GM21737 (cell line): ENCODE measurements around the gene NCOA6.

Source experiments
- ATAC-seq: cut with Tn5 transposase; IDR thresholded peaks from one replicate; pipeline ENCODE4 v1.9.1; 2021; ENCODE audit warnings: mild to moderate bottlenecking, moderate library complexity; ENCODE audit not compliant: unreplicated experiment

Gene NCOA6

GRCh38 chr20:34825530-34826362 is at the start of gene NCOA6:
Gene NCOA6 (minus strand): TSS chr20:34825651. CDS start chr20:34782355, 43,296 bp downstream.
- ATAC-seq, result peak; percentile 50

GRCh38 chr20:34874094-34874654 is 48.7 kb upstream of the NCOA6 start:
- ATAC-seq, result no peak

DNA sequence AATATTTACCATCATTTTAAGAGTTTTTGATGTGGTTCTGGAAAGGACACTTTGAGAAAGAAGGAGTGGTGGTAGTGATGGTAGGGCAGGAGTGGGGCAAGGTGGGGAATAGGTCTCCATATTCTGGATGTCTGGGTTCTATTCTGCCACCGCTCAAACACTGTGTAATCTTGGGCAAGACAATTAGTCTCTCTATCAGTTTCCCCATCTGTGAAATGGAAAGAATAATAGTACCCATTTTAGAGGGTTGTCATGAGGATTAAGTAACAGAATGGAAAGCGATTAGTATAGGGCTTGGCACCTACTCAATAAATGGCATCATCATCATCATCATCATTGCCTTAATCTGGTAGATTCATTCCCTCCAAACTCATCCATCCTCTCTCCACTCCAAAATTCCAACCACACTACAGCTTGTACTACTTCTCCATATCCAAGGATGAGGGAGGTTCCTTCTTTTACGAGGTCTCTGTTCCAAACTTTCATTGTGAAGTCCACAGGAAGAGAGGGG is 48.2 kb upstream of the NCOA6 start:
- no peak for ATAC-seq

- ATAC-seq, result peak; percentile 47
These were observed 47.3 kb upstream of the NCOA6 start, which contains the start of gene GGT7 for GRCh38 chr20:34872622-34873224. Gene GGT7 (minus strand): TSS chr20:34872856. CDS start chr20:34872815, 41 bp downstream.

- ATAC-seq, result no peak
These were observed 46.6 kb upstream of the NCOA6 start for GRCh38 chr20:34871966-34872621.

DNA sequence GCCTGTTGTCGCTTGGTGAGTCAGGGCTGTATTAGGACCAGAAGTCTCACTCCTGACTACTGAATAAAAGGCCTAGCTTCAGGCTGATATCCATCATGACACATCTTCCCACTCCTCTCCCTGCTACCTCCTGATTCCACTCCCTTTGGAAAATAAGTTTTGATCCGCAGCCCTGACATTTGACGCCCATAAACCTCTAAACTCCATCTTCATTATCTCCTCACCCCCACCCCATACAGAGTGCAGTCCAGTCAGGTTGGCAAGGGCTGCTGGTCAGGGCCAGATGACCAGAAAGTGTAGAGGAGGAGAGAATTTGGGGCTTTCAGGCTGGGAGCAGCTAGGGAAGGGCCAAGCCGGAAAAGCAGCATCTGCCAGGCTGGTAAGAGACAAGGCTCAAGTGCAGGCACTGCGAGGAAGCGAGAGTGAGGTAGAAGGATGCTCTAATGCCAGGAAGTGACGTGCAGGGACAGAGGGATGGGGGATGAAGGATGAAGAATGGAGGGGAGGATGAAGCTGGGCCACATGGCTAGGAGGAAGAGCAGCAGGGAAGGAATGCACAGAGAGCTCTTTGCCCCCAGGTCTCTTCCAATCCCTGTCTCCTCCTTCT is 46.0 kb upstream of the NCOA6 start:
- ATAC-seq, result no peak

- ATAC-seq, result no peak
These were observed 38.8 kb upstream of the NCOA6 start for GRCh38 chr20:34864216-34864615.

DNA sequence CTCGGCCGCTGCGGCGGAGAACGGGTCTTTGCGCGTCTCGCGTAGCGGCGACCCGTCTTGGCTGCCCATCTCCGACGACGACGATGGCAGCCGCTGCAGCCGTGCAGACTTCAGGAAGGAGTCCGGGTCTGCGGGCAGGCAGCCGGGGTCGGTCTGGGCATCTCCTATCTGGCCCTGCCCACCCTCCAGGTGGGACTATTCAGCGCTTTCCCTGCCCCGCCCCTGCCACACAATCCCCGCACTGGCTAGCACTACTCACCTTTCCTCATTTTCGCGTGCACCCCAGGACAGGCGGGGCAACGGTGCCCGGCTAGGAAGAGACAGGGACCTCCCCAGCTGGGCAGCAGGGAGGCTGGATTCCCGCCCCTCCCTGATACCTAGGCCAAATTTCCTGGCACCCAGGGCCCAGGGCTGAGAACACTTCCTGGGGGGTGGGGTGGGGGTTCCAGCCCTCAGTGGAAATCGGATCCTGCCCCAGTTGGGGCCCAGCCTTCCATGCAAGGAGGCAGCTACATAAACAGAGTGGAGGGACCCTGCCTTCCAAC is 38.0 kb upstream of the NCOA6 start:
- no peak for ATAC-seq

- no peak for ATAC-seq
These were observed 37.3 kb upstream of the NCOA6 start for GRCh38 chr20:34862724-34863123.

GRCh38 chr20:34861386-34862084 is 36.1 kb upstream of the NCOA6 start:
- ATAC-seq, result no peak

DNA sequence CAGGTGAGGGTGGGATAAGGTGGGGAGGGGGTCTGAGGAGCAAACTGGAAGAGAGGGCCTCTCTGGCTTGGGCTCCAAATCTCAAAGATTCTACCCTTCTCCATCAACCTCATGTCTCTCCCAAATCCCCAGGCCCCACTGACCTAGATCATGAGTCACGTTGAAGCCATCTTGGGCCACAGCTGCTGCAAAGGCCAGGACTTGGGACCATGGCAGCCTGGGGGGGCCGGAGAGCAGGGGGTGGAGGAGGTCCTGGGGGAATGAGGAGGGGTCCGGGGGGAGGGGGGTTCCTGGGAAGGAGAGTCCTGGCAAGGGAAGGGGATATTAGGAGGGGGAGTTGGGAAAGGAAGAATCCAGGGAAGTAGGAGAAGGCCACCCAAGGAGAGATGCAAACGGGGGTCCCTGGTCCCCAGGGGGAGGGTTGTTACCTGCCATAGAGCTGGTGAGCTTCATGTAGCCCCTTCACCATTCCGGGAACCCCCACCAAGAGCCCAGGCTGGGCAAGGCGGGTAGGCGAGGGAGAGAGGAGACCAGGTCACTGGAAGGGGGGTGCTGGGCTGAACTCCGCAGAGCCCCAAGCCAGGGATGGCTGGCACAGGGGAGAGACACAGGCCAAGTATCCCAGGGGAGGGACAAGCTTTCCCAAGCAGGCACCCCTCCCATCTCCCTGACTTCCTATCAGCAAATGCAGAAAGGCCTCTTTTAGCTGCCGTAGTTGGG is 34.5 kb upstream of the NCOA6 start:
- ATAC-seq, result no peak

- ATAC-seq, result no peak
These were observed 33.9 kb upstream of the NCOA6 start for GRCh38 chr20:34859367-34859766.

- no peak for ATAC-seq
These were observed 26.8 kb upstream of the NCOA6 start for GRCh38 chr20:34852298-34852697.

DNA sequence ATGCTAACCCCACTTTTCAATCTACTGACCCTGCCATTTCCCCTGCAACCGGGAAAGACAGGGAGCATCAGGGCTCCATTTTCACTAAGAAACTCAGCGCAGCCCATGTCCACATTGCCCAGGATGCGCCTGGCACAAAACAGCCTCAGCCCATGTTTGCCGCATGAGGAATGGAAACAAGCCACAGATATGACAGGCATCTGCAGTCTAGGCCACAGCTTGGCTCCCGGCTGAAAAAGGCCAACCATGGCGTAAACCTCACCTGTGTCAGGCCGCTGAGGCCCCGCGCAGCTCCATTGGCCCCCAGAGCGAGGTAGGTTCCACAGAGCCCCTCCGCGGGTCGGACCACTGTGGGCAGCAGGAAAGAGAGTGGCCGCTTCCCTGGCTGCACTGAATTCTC is 25.5 kb upstream of the NCOA6 start:
- ATAC-seq, result no peak

GRCh38 chr20:34849778-34850177 is 24.3 kb upstream of the NCOA6 start:
- no peak for ATAC-seq

DNA sequence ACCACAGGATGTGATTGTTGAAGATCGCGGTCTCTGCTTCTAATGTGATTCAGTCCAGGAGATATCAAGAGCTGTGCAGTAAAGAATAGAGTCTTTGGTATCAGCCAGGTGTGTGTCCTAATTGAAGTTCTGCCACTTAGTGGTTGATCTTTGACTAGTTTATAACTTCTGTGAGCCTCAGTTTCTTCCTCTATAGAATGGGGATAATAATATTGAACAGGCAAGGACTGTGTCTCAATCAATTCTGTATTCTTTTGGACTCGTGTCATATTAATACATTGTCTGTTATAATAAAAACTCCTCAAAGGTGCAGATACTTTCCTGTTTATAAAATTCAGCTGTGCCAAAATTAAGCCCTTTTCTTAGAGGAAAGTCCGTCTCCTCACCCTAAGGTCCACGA is 23.1 kb upstream of the NCOA6 start:
- no peak for ATAC-seq

GRCh38 chr20:34843421-34843820 is 18.0 kb upstream of the NCOA6 start:
- ATAC-seq, result no peak

GRCh38 chr20:34842143-34842542 is 16.7 kb upstream of the NCOA6 start:
- ATAC-seq, result no peak

- ATAC-seq, result no peak
These were observed 9.0 kb upstream of the NCOA6 start for GRCh38 chr20:34834459-34834893.
